Activated CD4-positive, alpha-beta T cell treated with anti-CD3 and anti-CD28 coated beads, Interleukin-2, amount 10 ng/mL, durations not matched to agents 24 days and 14 days (primary cell): ENCODE results near the gene MTG1. TPM values are rescaled to one million over a fixed set of nuclear protein-coding genes. Genes with fewer than 3 reads are reported as not detected.

Source experiments
- DNase-seq: peaks from one replicate; pipeline ENCODE4 v3.0.0; 2022
- H3K27ac Mint-ChIP-seq: one replicate; pipeline ENCODE4 v1.8.0; 2022; ENCODE audit warnings: mild to moderate bottlenecking, mixed read lengths
- H3K27me3 Mint-ChIP-seq: one replicate; pipeline ENCODE4 v1.8.0; 2022; ENCODE audit warnings: mixed read lengths
- H3K36me3 Mint-ChIP-seq: one replicate; pipeline ENCODE4 v1.8.0; 2022; ENCODE audit warnings: low read depth, mild to moderate bottlenecking, mixed read lengths
- H3K4me1 Mint-ChIP-seq: one replicate; pipeline ENCODE4 v1.8.0; 2021; ENCODE audit warnings: mixed read lengths
- H3K4me3 Mint-ChIP-seq: one replicate; pipeline ENCODE4 v1.8.0; 2022; ENCODE audit warnings: mild to moderate bottlenecking, moderate library complexity, mixed read lengths
- H3K9me3 Mint-ChIP-seq: one replicate; pipeline ENCODE4 v1.8.0; 2021; ENCODE audit warnings: mixed read lengths
- intact Hi-C: fragments of 100-400 bp; cut with micrococcal nuclease; formaldehyde crosslinking; loops from one replicate; pipeline ENCODE4 v1.15.1; 2023
- total RNA-seq: library from RNA; stranded (reverse); gene quantifications from 2 replicates; pipeline ENCODE4 v1.2.3, GENCODE V29; 2022

Gene MTG1
- total RNA-seq, 1 donor from 2014 or later: 66.8 TPM

- H3K27me3 Mint-ChIP-seq: no peaks in the 10 kb centered on the region
- peaks cover 12% of the 10 kb centered on the region for H3K4me1 Mint-ChIP-seq
- intact Hi-C loops: loop anchor here (10.0 kb wide), 1 partner anchor 50 kb away; no protein-coding TSS in a partner anchor
Observed at GRCh38 chr10:133444342-133445267, 50.6 kb downstream of the MTG1 start.

GRCh38 chr10:133445268-133445732 is 51.3 kb downstream of the MTG1 start:
- intact Hi-C loops: loop anchor here (10.0 kb wide), 1 partner anchor 50 kb away; no protein-coding TSS in a partner anchor
- Mint-ChIP-seq H3K4me1 (peaks cover 12% of the 10 kb centered on the region), H3K36me3 (peaks cover 7% of the 10 kb centered on the region), H3K27ac (no peak overlapping the region), H3K27me3 (no peaks in the 10 kb centered on the region), H3K9me3 (peaks cover 26% of the 10 kb centered on the region), H3K4me3 (no peak overlapping the region)
- no peak for DNase-seq

More at GRCh38 chr10:133444342-133445267, 50.6 kb downstream of the MTG1 start:
- peaks cover 7% of the 10 kb centered on the region for H3K36me3 Mint-ChIP-seq
- no peak overlapping the region for H3K27ac Mint-ChIP-seq
- peaks cover 26% of the 10 kb centered on the region for H3K9me3 Mint-ChIP-seq
- DNase-seq: no peak
- H3K4me3 Mint-ChIP-seq: no peak overlapping the region

- intact Hi-C loops: loop anchor here (10.0 kb wide), 1 partner anchor 49 kb away; no protein-coding TSS in a partner anchor
- peaks cover 7% of the 10 kb centered on the region for H3K36me3 Mint-ChIP-seq
- no peak overlapping the region for H3K27ac Mint-ChIP-seq
- H3K9me3 Mint-ChIP-seq: peaks cover 26% of the 10 kb centered on the region
- no peak overlapping the region for H3K4me3 Mint-ChIP-seq
- no peaks in the 10 kb centered on the region for H3K27me3 Mint-ChIP-seq
- no peak for DNase-seq
- H3K4me1 Mint-ChIP-seq: peaks cover 12% of the 10 kb centered on the region
Observed at GRCh38 chr10:133445751-133446708, 52.1 kb downstream of the MTG1 start.

- H3K4me3 Mint-ChIP-seq: no peak overlapping the region
- no peak overlapping the region for H3K27ac Mint-ChIP-seq
Observed at GRCh38 chr10:133446979-133447378, 53.0 kb downstream of the MTG1 start.

GRCh38 chr10:133448120-133448519 is 54.2 kb downstream of the MTG1 start:
- no peak overlapping the region for H3K4me3 Mint-ChIP-seq
- peaks cover 26% of the 10 kb centered on the region for H3K9me3 Mint-ChIP-seq
- no peak for DNase-seq
- H3K27ac Mint-ChIP-seq: no peak overlapping the region
- H3K4me1 Mint-ChIP-seq: no peaks in the 10 kb centered on the region
- H3K27me3 Mint-ChIP-seq: no peaks in the 10 kb centered on the region
- intact Hi-C loops: loop anchor here (10.0 kb wide), 1 partner anchor 47 kb away; no protein-coding TSS in a partner anchor
- H3K36me3 Mint-ChIP-seq: peaks cover 7% of the 10 kb centered on the region

More at GRCh38 chr10:133446979-133447378, 53.0 kb downstream of the MTG1 start:
- H3K9me3 Mint-ChIP-seq: peaks cover 26% of the 10 kb centered on the region
- DNase-seq: no peak
- peaks cover 7% of the 10 kb centered on the region for H3K36me3 Mint-ChIP-seq
- no peaks in the 10 kb centered on the region for H3K27me3 Mint-ChIP-seq
- H3K4me1 Mint-ChIP-seq: peaks cover 10% of the 10 kb centered on the region
- intact Hi-C loops: loop anchor here (10.0 kb wide), 1 partner anchor 48 kb away; no protein-coding TSS in a partner anchor

GRCh38 chr10:133451346-133451745 is 57.4 kb downstream of the MTG1 start:
- peaks cover 4% of the 10 kb centered on the region for H3K36me3 Mint-ChIP-seq
- H3K27ac Mint-ChIP-seq: no peak overlapping the region
- H3K4me1 Mint-ChIP-seq: no peaks in the 10 kb centered on the region
- DNase-seq: no peak
- no peak overlapping the region for H3K4me3 Mint-ChIP-seq
- intact Hi-C loops: no loop called here
- H3K9me3 Mint-ChIP-seq: peaks cover 26% of the 10 kb centered on the region
- no peaks in the 10 kb centered on the region for H3K27me3 Mint-ChIP-seq

GRCh38 chr10:133452453-133452852 is 58.5 kb downstream of the MTG1 start:
- no peaks in the 10 kb centered on the region for H3K4me1 Mint-ChIP-seq
- no peaks in the 10 kb centered on the region for H3K27me3 Mint-ChIP-seq
- DNase-seq: no peak
- intact Hi-C loops: no loop called here
- H3K9me3 Mint-ChIP-seq: peaks cover 19% of the 10 kb centered on the region
- no peak overlapping the region for H3K4me3 Mint-ChIP-seq
- H3K27ac Mint-ChIP-seq: no peak overlapping the region
- H3K36me3 Mint-ChIP-seq: peaks cover 3% of the 10 kb centered on the region

- intact Hi-C loops: no loop called here
- peaks cover 9% of the 10 kb centered on the region for H3K9me3 Mint-ChIP-seq
- H3K27me3 Mint-ChIP-seq: no peaks in the 10 kb centered on the region
- H3K36me3 Mint-ChIP-seq: no peaks in the 10 kb centered on the region
- no peak within 1 kb of the TSS for H3K4me3 Mint-ChIP-seq
- no peak within 1 kb of the TSS for H3K27ac Mint-ChIP-seq
- no peaks in the 10 kb centered on the region for H3K4me1 Mint-ChIP-seq
- no peak for DNase-seq
Observed at GRCh38 chr10:133453516-133454203, 59.7 kb downstream of the MTG1 start, which contains the start of gene SCART1. Gene SCART1 (plus strand): TSS chr10:133453945. CDS start chr10:133453998, 53 bp downstream.

- no peak for DNase-seq
- Mint-ChIP-seq H3K9me3 (peaks cover 3% of the 10 kb centered on the region), H3K4me1 (no peaks in the 10 kb centered on the region), H3K4me3 (no peak overlapping the region), H3K27ac (no peak overlapping the region), H3K36me3 (no peaks in the 10 kb centered on the region), H3K27me3 (no peaks in the 10 kb centered on the region)
- intact Hi-C loops: no loop called here
Observed at GRCh38 chr10:133454204-133454893, 60.4 kb downstream of the MTG1 start.

GRCh38 chr10:133455196-133455595 is 61.2 kb downstream of the MTG1 start:
- H3K27ac Mint-ChIP-seq: no peak overlapping the region
- no peaks in the 10 kb centered on the region for H3K9me3 Mint-ChIP-seq
- H3K4me3 Mint-ChIP-seq: no peak overlapping the region
- no peaks in the 10 kb centered on the region for H3K36me3 Mint-ChIP-seq
- no peaks in the 10 kb centered on the region for H3K4me1 Mint-ChIP-seq
- intact Hi-C loops: no loop called here
- H3K27me3 Mint-ChIP-seq: no peaks in the 10 kb centered on the region
- DNase-seq: no peak

- intact Hi-C loops: no loop called here
- no peak overlapping the region for H3K27ac Mint-ChIP-seq
- H3K27me3 Mint-ChIP-seq: no peaks in the 10 kb centered on the region
- no peaks in the 10 kb centered on the region for H3K4me1 Mint-ChIP-seq
- DNase-seq: no peak
- H3K36me3 Mint-ChIP-seq: no peaks in the 10 kb centered on the region
- H3K9me3 Mint-ChIP-seq: no peaks in the 10 kb centered on the region
- H3K4me3 Mint-ChIP-seq: no peak overlapping the region
Observed at GRCh38 chr10:133455611-133456031, 61.7 kb downstream of the MTG1 start.

- Mint-ChIP-seq H3K4me1 (no peaks in the 10 kb centered on the region), H3K9me3 (no peaks in the 10 kb centered on the region)
- intact Hi-C loops: no loop called here
Observed at GRCh38 chr10:133456041-133456951, 62.3 kb downstream of the MTG1 start.

More at GRCh38 chr10:133456041-133456951, 62.3 kb downstream of the MTG1 start:
- Mint-ChIP-seq H3K4me3 (no peak overlapping the region), H3K27me3 (no peaks in the 10 kb centered on the region), H3K36me3 (no peaks in the 10 kb centered on the region), H3K27ac (no peak overlapping the region)
- DNase-seq: peak; percentile 47
